Caco-2 (cell line): ENCODE data around the gene RFC4. TPM values are rescaled to one million over a fixed set of nuclear protein-coding genes. Genes with fewer than 3 reads are reported as not detected.

ENCODE experiments used
- BruUV-seq: library from RNA; stranded (reverse); fragments of 400-500 nt; replicated peaks from 2 replicates; lab custom pipeline; 2021; lab: Mats Ljungman, UMichigan
- CTCF ChIA-PET: fragments of 300-600 bp; sonication (Branson Sonifier 250); formaldehyde crosslinking; loops from one replicate; lab custom pipeline; 2022; ENCODE audit warnings: antibody characterized with exemption; lab: Charles Lee
- POLR2A ChIA-PET: fragments of 300-600 bp; sonication (Branson Sonifier 250); formaldehyde crosslinking; loops from one replicate; lab custom pipeline; 2022; ENCODE audit warnings: antibody characterized with exemption; lab: Charles Lee
- DNase-seq, 2 experiments: peaks; one replicate each; pipeline versions ENCODE4 v3.0.0 to v3.0.0-alpha.2; 2020 to 2022
- H3K27me3 ChIP-seq: replicated peaks from 2 replicates; pipeline ENCODE4 v1.6.0; 2011; ENCODE audit warnings: low read length; ENCODE audit not compliant: control insufficient read depth, insufficient read depth
- H3K36me3 ChIP-seq: 2 replicates; pipeline ENCODE4 v1.5.1; 2011; ENCODE audit warnings: low read length; ENCODE audit not compliant: control insufficient read depth, insufficient read depth
- H3K4me1 ChIP-seq: fragments of 250-450 bp; sonication (Bioruptor Pico); 2 replicates; pipeline ENCODE4 v1.5.1; 2020; ENCODE audit warnings: mild to moderate bottlenecking
- H3K4me3 ChIP-seq: 2 replicates; pipeline ENCODE4 v1.5.1; 2011; ENCODE audit warnings: low read depth, mild to moderate bottlenecking, control low read depth, low read length
- H3K9me3 ChIP-seq: fragments of 250-450 bp; sonication (Bioruptor Pico); 2 replicates; pipeline ENCODE4 v1.5.1; 2020; ENCODE audit warnings: mild to moderate bottlenecking, moderate library complexity
- H3K27ac Mint-ChIP-seq: one replicate; pipeline ENCODE4 v1.8.0; 2022; ENCODE audit warnings: mixed read lengths; ENCODE audit not compliant: unreplicated experiment
- H3K27me3 Mint-ChIP-seq: one replicate; pipeline ENCODE4 v1.8.0; 2022; ENCODE audit warnings: mixed read lengths; ENCODE audit not compliant: insufficient read depth, unreplicated experiment
- H3K36me3 Mint-ChIP-seq: one replicate; pipeline ENCODE4 v1.8.0; 2022; ENCODE audit warnings: mild to moderate bottlenecking, mixed read lengths; ENCODE audit not compliant: insufficient read depth, unreplicated experiment
- H3K4me1 Mint-ChIP-seq: one replicate; pipeline ENCODE4 v1.8.0; 2022; ENCODE audit warnings: low read depth, mixed read lengths; ENCODE audit not compliant: unreplicated experiment
- H3K4me3 Mint-ChIP-seq: one replicate; pipeline ENCODE4 v1.8.0; 2022; ENCODE audit warnings: mild to moderate bottlenecking, moderate library complexity, mixed read lengths; ENCODE audit not compliant: unreplicated experiment
- H3K9me3 Mint-ChIP-seq: one replicate; pipeline ENCODE4 v1.8.0; 2022; ENCODE audit warnings: mixed read lengths; ENCODE audit not compliant: unreplicated experiment
- CTCF ChIP-seq, 2 experiments: fragments of 200-600 bp in 1 of 2; IDR thresholded peaks; 1 replicate in 1 of 2; 2 replicates in 1 of 2; pipeline versions ENCODE4 v1.5.1 to v1.8.0; 2011 to 2022; ENCODE audit warnings: antibody characterized with exemption in 1 of 2, control low read depth in 1 of 2, inconsistent platforms in 1 of 2, low read depth in 1 of 2, low read length in 1 of 2, mild to moderate bottlenecking in 1 of 2, moderate library complexity in 1 of 2; ENCODE audit not compliant: insufficient read depth in 1 of 2, severe bottlenecking in 1 of 2, unreplicated experiment in 1 of 2
- intact Hi-C: fragments of 100-400 bp; cut with micrococcal nuclease; formaldehyde crosslinking; loops from one replicate; pipeline ENCODE4 v1.10.0; 2022; ENCODE audit not compliant: unreplicated experiment
- total RNA-seq: library from RNA; stranded (reverse); gene quantifications from 2 replicates; pipeline ENCODE4 v1.2.3, GENCODE V29; 2022

Gene RFC4
- total RNA-seq, 1 experiment from 2014 or later, result 62.2 TPM

DNA sequence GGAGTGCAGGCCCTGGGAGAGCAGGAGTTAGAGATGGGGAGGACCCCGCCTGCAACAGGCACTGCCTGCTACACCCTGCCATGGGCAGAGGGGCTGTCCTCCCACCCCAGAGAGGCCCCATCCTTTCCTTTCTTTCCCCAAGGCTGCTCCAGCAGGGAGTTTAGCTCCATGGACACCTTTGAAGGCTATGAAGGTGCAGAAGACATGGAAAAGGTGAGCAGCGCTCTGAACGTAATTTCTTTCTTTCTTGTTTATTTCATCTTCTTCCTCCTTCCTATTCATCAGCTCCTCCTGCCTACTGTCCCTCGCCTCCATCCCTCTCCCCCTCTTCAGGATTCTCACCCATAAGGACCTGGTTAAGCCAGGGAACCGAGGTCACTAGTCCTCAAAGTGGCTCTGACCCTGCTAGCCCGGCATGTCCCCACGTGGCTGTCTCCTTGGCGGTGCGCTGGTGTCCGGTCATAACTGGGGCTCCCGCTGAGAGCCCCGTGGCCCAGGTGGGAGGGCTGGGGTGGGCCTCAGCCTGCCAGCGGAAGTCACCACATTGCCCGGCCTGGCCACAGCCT, 20.2 kb upstream of the RFC4 start:
- POLR2A ChIA-PET, result interaction anchor here (1.3 to 1.4 kb wide), 2 partner anchors 15 to 256 kb away, joined by 3 to 6 read pairs; no protein-coding TSS in a partner anchor
- TSS peak; percentile 67 for BruUV-seq
- Histone ChIP-seq H3K36me3 (no peaks in the 10 kb centered on the region), H3K4me3 (peak overlapping the region; percentile 76), H3K4me1 (0 out of 2 replicates have a peak, but pooled peaks cover 2% of the 10 kb centered on the region), H3K27me3 (peaks cover 1% of the 10 kb centered on the region; the same call in 1 of the 2 replicates), H3K9me3 (no peaks in the 10 kb centered on the region)
- peak in 1 of 2 experiments; percentile 17 for DNase-seq
- TF ChIP-seq CTCF (IDR thresholded peaks at IDR 0.05; ENCODE audit: insufficient read depth in 1 of 2, low read depth in 1 of 2, low read length in 1 of 2, severe bottlenecking in 1 of 2, unreplicated experiment in 1 of 2), result no peak
- Mint-ChIP-seq H3K36me3 (no peaks in the 10 kb centered on the region), H3K4me3 (peak overlapping the region; percentile 70), H3K27me3 (peaks cover 12% of the 10 kb centered on the region), H3K4me1 (peaks cover 7% of the 10 kb centered on the region), H3K9me3 (no peaks in the 10 kb centered on the region), H3K27ac (no peak overlapping the region)
- CTCF ChIA-PET, result no interaction called here
- intact Hi-C loops, result loop anchor here (10.0 kb wide), 1 partner anchor 572 kb away; no protein-coding TSS in a partner anchor

GRCh38 chr3:186825872-186826409, 19.7 kb upstream of the RFC4 start:
- H3K36me3 ChIP-seq, result no peaks in the 10 kb centered on the region
- intact Hi-C loops, result loop anchor here (10.0 kb wide), 1 partner anchor 571 kb away; no protein-coding TSS in a partner anchor
- no peak overlapping the region; the same call in 1 of the 2 replicates for H3K4me3 ChIP-seq
- H3K27me3 Mint-ChIP-seq, result peaks cover 12% of the 10 kb centered on the region
- no peaks in the 10 kb centered on the region for H3K9me3 ChIP-seq
- no TSS peak for BruUV-seq
- POLR2A ChIA-PET, result no interaction called here
- H3K4me1 ChIP-seq, result 0 out of 2 replicates have a peak, but pooled peaks cover 2% of the 10 kb centered on the region
- peaks cover 7% of the 10 kb centered on the region for H3K4me1 Mint-ChIP-seq
- no peaks in the 10 kb centered on the region for H3K36me3 Mint-ChIP-seq
- no peak for TF ChIP-seq CTCF (IDR thresholded peaks at IDR 0.05; ENCODE audit: insufficient read depth in 1 of 2, low read depth in 1 of 2, low read length in 1 of 2, severe bottlenecking in 1 of 2, unreplicated experiment in 1 of 2)
- no peak for DNase-seq
- H3K27ac Mint-ChIP-seq, result no peak overlapping the region
- H3K9me3 Mint-ChIP-seq, result no peaks in the 10 kb centered on the region
- peak overlapping the region; percentile 70 for H3K4me3 Mint-ChIP-seq
- peaks cover 1% of the 10 kb centered on the region; the same call in 1 of the 2 replicates for H3K27me3 ChIP-seq
- CTCF ChIA-PET, result no interaction called here

DNA sequence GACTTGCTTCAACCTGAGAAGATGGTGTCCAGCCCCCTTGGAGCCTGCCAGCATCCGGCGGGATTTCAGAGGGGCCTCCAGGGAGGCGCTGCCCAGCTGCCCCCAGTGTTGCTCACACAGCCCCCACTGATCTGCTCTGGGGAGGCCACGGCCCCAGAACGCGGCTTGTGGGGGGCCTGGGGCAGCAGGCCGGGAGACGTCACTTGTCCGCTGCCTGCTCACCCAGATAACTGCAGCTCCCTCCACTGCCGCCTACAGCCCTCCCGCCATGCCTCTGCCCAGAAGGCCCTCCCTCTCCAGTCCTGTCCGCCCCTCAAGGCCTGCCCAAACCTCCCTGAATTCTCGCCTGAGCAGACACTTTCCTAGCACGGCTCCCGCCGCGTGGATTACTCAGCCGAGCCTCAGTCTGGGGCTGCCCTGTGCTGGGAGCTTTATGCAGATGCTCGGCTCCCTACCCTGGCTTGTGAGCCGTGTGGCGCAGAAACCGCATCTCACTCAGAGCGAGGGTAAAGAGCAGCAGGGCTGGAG, 19.1 kb upstream of the RFC4 start:
- no peak overlapping the region for H3K4me3 ChIP-seq
- H3K9me3 Mint-ChIP-seq, result no peaks in the 10 kb centered on the region
- no peaks in the 10 kb centered on the region for H3K36me3 ChIP-seq
- intact Hi-C loops, result loop anchor here (10.0 kb wide), 1 partner anchor 571 kb away; no protein-coding TSS in a partner anchor
- DNase-seq, result no peak
- TF ChIP-seq CTCF (IDR thresholded peaks at IDR 0.05; ENCODE audit: insufficient read depth in 1 of 2, low read depth in 1 of 2, low read length in 1 of 2, severe bottlenecking in 1 of 2, unreplicated experiment in 1 of 2), result no peak
- 0 out of 2 replicates have a peak, but pooled peaks cover 2% of the 10 kb centered on the region for H3K4me1 ChIP-seq
- no peak overlapping the region for H3K27ac Mint-ChIP-seq
- H3K4me3 Mint-ChIP-seq, result no peak overlapping the region
- peaks cover 7% of the 10 kb centered on the region for H3K4me1 Mint-ChIP-seq
- H3K9me3 ChIP-seq, result no peaks in the 10 kb centered on the region
- BruUV-seq, result no TSS peak
- H3K27me3 Mint-ChIP-seq, result peaks cover 12% of the 10 kb centered on the region
- CTCF ChIA-PET, result no interaction called here
- no peaks in the 10 kb centered on the region for H3K36me3 Mint-ChIP-seq
- POLR2A ChIA-PET, result no interaction called here
- H3K27me3 ChIP-seq, result peaks cover 1% of the 10 kb centered on the region; the same call in 1 of the 2 replicates
